ENCODE results near the gene CD164. TPM values are rescaled to one million over a fixed set of nuclear protein-coding genes. Genes with fewer than 3 reads are reported as not detected.

CD164 gene
- polyA plus RNA-seq, 3 donors = 106 to 392 (median 272) TPM

GRCh38 chr6:109428889-109429477 is 46.7 kb upstream of the CD164 start:
- H3K9me3 ChIP-seq (replicated peaks in 1 of 2; ENCODE audit: control insufficient read depth in 1 of 2, insufficient read depth in 1 of 2, low read length in 2 of 2) = no peaks in the 10 kb centered on the region
- intact Hi-C loops (cut with micrococcal nuclease) = no loop called here
- DNase-seq = no peak
- Mint-ChIP-seq H3K27me3 (ENCODE audit: low read depth in 3 of 3) (peaks cover 0 to 6% (median 2%) of the 10 kb centered on the region in 3 donors), H3K27ac (no peak overlapping the region), H3K9me3 (peaks cover 0 to under 1% (median 0%) of the 10 kb centered on the region in 7 donors), H3K36me3 (no peaks in the 10 kb centered on the region), H3K4me3 (no peak overlapping the region), H3K4me1 (no peaks in the 10 kb centered on the region)
- H3K4me3 ChIP-seq (replicated peaks in 1 of 3; ENCODE audit: low read depth in 2 of 3, low read length in 3 of 3) = no peak overlapping the region
- H3K4me2 ChIP-seq (replicated peaks; ENCODE audit: extremely low read depth, low read length, poor library complexity, severe bottlenecking) = no peak overlapping the region
- H3K27me3 ChIP-seq (ENCODE audit: control insufficient read depth in 2 of 2, insufficient read depth in 2 of 2, low read length in 2 of 2) = no peaks in the 10 kb centered on the region
- H3K36me3 ChIP-seq (replicated peaks in 1 of 2; ENCODE audit: control insufficient read depth in 1 of 2, insufficient read depth in 2 of 2, low read length in 2 of 2) = no peaks in the 10 kb centered on the region
- H3K9ac ChIP-seq (ENCODE audit: insufficient read depth, low read length, poor library complexity, severe bottlenecking) = no peak overlapping the region
- H2AFZ ChIP-seq (ENCODE audit: insufficient read depth, low read depth, low read length, poor library complexity, severe bottlenecking) = no peak overlapping the region
- 84% methylated on average over 5 of the region's 7 CpGs for WGBS (ENCODE audit: insufficient coverage)
- H3K4me1 ChIP-seq (ENCODE audit: control insufficient read depth in 1 of 2, insufficient read depth in 2 of 2, low read length in 2 of 2) = no peaks in the 10 kb centered on the region
- no peak for TF ChIP-seq CTCF (IDR thresholded peaks at IDR 0.05)
- H3K27ac ChIP-seq (ENCODE audit: low read depth in 1 of 2, low read length in 2 of 2) = no peak overlapping the region
- H4K20me1 ChIP-seq (ENCODE audit: insufficient read depth, low read length) = no peaks in the 10 kb centered on the region
- no peaks in the 10 kb centered on the region for H3K79me2 ChIP-seq (ENCODE audit: insufficient read depth, low read length)

GRCh38 chr6:109424946-109425345 is 42.7 kb upstream of the CD164 start:
- Mint-ChIP-seq H3K4me1 (no peaks in the 10 kb centered on the region), H3K9me3 (peaks cover 0 to 1% (median 0%) of the 10 kb centered on the region in 7 donors), H3K27ac (no peak overlapping the region), H3K27me3 (ENCODE audit: low read depth in 3 of 3) (peaks cover 0 to under 1% (median 0%) of the 10 kb centered on the region in 3 donors), H3K36me3 (no peaks in the 10 kb centered on the region), H3K4me3 (no peak overlapping the region)
- WGBS (ENCODE audit: insufficient coverage) = no CpG with 5 or more reads among the region's 2 CpGs
- Histone ChIP-seq H3K4me2 (replicated peaks; ENCODE audit: extremely low read depth, low read length, poor library complexity, severe bottlenecking) (no peak overlapping the region), H3K79me2 (ENCODE audit: insufficient read depth, low read length) (no peaks in the 10 kb centered on the region), H4K20me1 (ENCODE audit: insufficient read depth, low read length) (no peaks in the 10 kb centered on the region), H3K4me1 (ENCODE audit: control insufficient read depth in 1 of 2, insufficient read depth in 2 of 2, low read length in 2 of 2) (no peaks in the 10 kb centered on the region), H3K27ac (ENCODE audit: low read depth in 1 of 2, low read length in 2 of 2) (no peak overlapping the region), H3K9me3 (replicated peaks in 1 of 2; ENCODE audit: control insufficient read depth in 1 of 2, insufficient read depth in 1 of 2, low read length in 2 of 2) (no peaks in the 10 kb centered on the region), H3K4me3 (replicated peaks in 1 of 3; ENCODE audit: low read depth in 2 of 3, low read length in 3 of 3) (no peak overlapping the region), H2AFZ (ENCODE audit: insufficient read depth, low read depth, low read length, poor library complexity, severe bottlenecking) (no peak overlapping the region), H3K27me3 (ENCODE audit: control insufficient read depth in 2 of 2, insufficient read depth in 2 of 2, low read length in 2 of 2) (no peaks in the 10 kb centered on the region), H3K9ac (ENCODE audit: insufficient read depth, low read length, poor library complexity, severe bottlenecking) (no peak overlapping the region), H3K36me3 (replicated peaks in 1 of 2; ENCODE audit: control insufficient read depth in 1 of 2, insufficient read depth in 2 of 2, low read length in 2 of 2) (no peaks in the 10 kb centered on the region)
- no peak for TF ChIP-seq CTCF (IDR thresholded peaks at IDR 0.05)
- intact Hi-C loops (cut with micrococcal nuclease) = no loop called here
- no peak for DNase-seq
